ENCODE data around the gene GPBP1.

GRCh38 chr5:57184322-57184721 is 10.5 kb downstream of the GPBP1 start:
- TF ChIP-seq POLR2A (IDR thresholded peaks at IDR 0.05) = no peak
- TF ChIP-seq CTCF (IDR thresholded peaks at IDR 0.05) = no peak
